PC-3 (cell line): Measurements from ENCODE around the gene SERTAD3. TPM values are rescaled to one million over a fixed set of nuclear protein-coding genes. Genes with fewer than 3 reads are reported as not detected.

Experiments
- ATAC-seq: fragments of 200-7000 bp; cut with Tn5 transposase; 2 replicates; pipeline ENCODE4 v1.9.1; 2020; ENCODE audit warnings: mild to moderate bottlenecking, moderate library complexity
- BruUV-seq: library from RNA; stranded (reverse); fragments of 400-500 nt; replicated peaks from 2 replicates; lab custom pipeline; 2021; lab: Mats Ljungman, UMichigan
- CTCF ChIA-PET: fragments of 300-600 bp; sonication (Branson Sonifier 250); formaldehyde crosslinking; loops from one replicate; lab custom pipeline; 2022; ENCODE audit warnings: antibody characterized with exemption; lab: Charles Lee
- POLR2A ChIA-PET: fragments of 300-600 bp; sonication (Branson Sonifier 250); formaldehyde crosslinking; loops from one replicate; lab custom pipeline; 2022; ENCODE audit warnings: antibody characterized with exemption; ENCODE audit not compliant: unreplicated experiment; lab: Charles Lee
- DNase-seq: peaks from one replicate; pipeline ENCODE4 v3.0.0-alpha.2; 2015
- H2AFZ ChIP-seq: fragments of 300-600 bp; sonication (generic); 2 replicates; pipeline ENCODE4 v1.6.0; 2016; ENCODE audit warnings: antibody characterized with exemption, low read length
- H3F3A ChIP-seq: fragments of 300-600 bp; sonication (generic); one replicate; pipeline ENCODE4 v1.6.0; 2017; ENCODE audit warnings: antibody characterized with exemption, low read length, control low read depth, mild to moderate bottlenecking; ENCODE audit not compliant: unreplicated experiment
- H3K27ac ChIP-seq: fragments of 300-600 bp; sonication (generic); 2 replicates; pipeline ENCODE4 v1.5.1; 2016; ENCODE audit warnings: mild to moderate bottlenecking, low read length
- H3K27me3 ChIP-seq: fragments of 300-600 bp; sonication (generic); 2 replicates; pipeline ENCODE4 v1.6.1; 2016; ENCODE audit warnings: low read length, mixed read lengths
- H3K36me3 ChIP-seq: fragments of 300-600 bp; sonication (generic); 2 replicates; pipeline ENCODE4 v1.6.1; 2016; ENCODE audit warnings: low read depth, mixed run types, low read length, mixed read lengths
- H3K4me1 ChIP-seq: fragments of 300-600 bp; sonication (generic); 2 replicates; pipeline ENCODE4 v1.5.1; 2016; ENCODE audit warnings: low read length; ENCODE audit not compliant: insufficient read depth
- H3K4me2 ChIP-seq: fragments of 300-600 bp; sonication (generic); 2 replicates; pipeline ENCODE4 v1.6.0; 2016; ENCODE audit warnings: low read length
- H3K4me3 ChIP-seq: fragments of 300-600 bp; sonication (generic); 2 replicates; pipeline ENCODE4 v1.5.1; 2016; ENCODE audit warnings: mild to moderate bottlenecking, low read length, mixed read lengths
- H3K79me2 ChIP-seq: fragments of 300-600 bp; sonication (generic); 2 replicates; pipeline ENCODE4 v1.6.1; 2017; ENCODE audit warnings: low read length, mixed read lengths
- H3K9ac ChIP-seq: fragments of 300-600 bp; sonication (generic); 2 replicates; pipeline ENCODE4 v1.6.0; 2016; ENCODE audit warnings: mild to moderate bottlenecking, low read length
- H3K9me2 ChIP-seq: fragments of 300-600 bp; sonication (generic); replicated peaks from 2 replicates; pipeline ENCODE4 v1.6.1; 2016; ENCODE audit warnings: mixed run types, low read length, mixed read lengths
- H3K9me3 ChIP-seq: fragments of 300-600 bp; sonication (generic); 2 replicates; pipeline ENCODE4 v1.6.1; 2016; ENCODE audit warnings: low read length, mixed read lengths
- H4K20me1 ChIP-seq: fragments of 300-600 bp; sonication (generic); 2 replicates; pipeline ENCODE4 v1.6.1; 2016; ENCODE audit warnings: low read length, mixed read lengths
- CTCF ChIP-seq: fragments of 300-600 bp; sonication (generic); conservative IDR thresholded peaks from 2 replicates; pipeline ENCODE4 v1.5.1; 2017; ENCODE audit warnings: antibody characterized with exemption, low read depth, mild to moderate bottlenecking, low read length
- EZH2 ChIP-seq: fragments of 300-600 bp; sonication (generic); IDR thresholded peaks from one replicate; pipeline ENCODE4 v1.6.1; 2017; ENCODE audit warnings: antibody characterized with exemption, mild to moderate bottlenecking, low read length; ENCODE audit not compliant: unreplicated experiment
- EZH2phosphoT487 ChIP-seq: fragments of 300-600 bp; sonication (generic); IDR thresholded peaks from 2 replicates; pipeline ENCODE4 v1.6.1; 2018; ENCODE audit warnings: mild to moderate bottlenecking, antibody characterized with exemption, low read length, borderline replicate concordance
- intact Hi-C: fragments of 100-400 bp; cut with micrococcal nuclease; formaldehyde crosslinking; loops from 2 replicates; pipeline ENCODE4 v1.9.0; 2023
- total RNA-seq: library from RNA; depleted of rRNA; stranded (reverse); fragments of >200 nt; gene quantifications from 2 replicates; pipeline ENCODE4 v1.2.3, GENCODE V29; 2014

Gene SERTAD3
- total RNA-seq, 1 experiment from 2014 or later: 7.9 TPM

GRCh38 chr19:40407714-40408597 lies 36.2 kb downstream of the SERTAD3 start:
- CTCF ChIA-PET: no interaction called here
- H4K20me1 ChIP-seq: no peaks in the 10 kb centered on the region

GRCh38 chr19:40403262-40403984 lies 40.7 kb downstream of the SERTAD3 start:
- intact Hi-C loops: no loop called here
- POLR2A ChIA-PET: interaction anchor here (0.8 kb wide), 1 partner anchor 57 kb away, joined by 8 read pairs; no protein-coding TSS in a partner anchor
- CTCF ChIA-PET: interaction anchor here (0.5 kb wide), 1 partner anchor 17 kb away, joined by 5 read pairs; no protein-coding TSS in a partner anchor

More at GRCh38 chr19:40407714-40408597, 36.2 kb downstream of the SERTAD3 start:
- POLR2A ChIA-PET: no interaction called here
- H3F3A ChIP-seq: no peaks in the 10 kb centered on the region
- intact Hi-C loops: no loop called here
- H3K27ac ChIP-seq: no peak overlapping the region
- no peak for DNase-seq
- H3K4me2 ChIP-seq: no peak overlapping the region
- H3K4me3 ChIP-seq: no peak overlapping the region
- H3K36me3 ChIP-seq: no peaks in the 10 kb centered on the region
- no peak overlapping the region for H3K9ac ChIP-seq
- peaks cover 4% of the 10 kb centered on the region; the same call in 1 of the 2 replicates for H3K4me1 ChIP-seq
- H2AFZ ChIP-seq: no peak overlapping the region
- H3K9me2 ChIP-seq: no peaks in the 10 kb centered on the region
- H3K79me2 ChIP-seq: no peaks in the 10 kb centered on the region
- H3K9me3 ChIP-seq: no peaks in the 10 kb centered on the region
- TF ChIP-seq EZH2 (no peak), EZH2phosphoT487 (no peak), CTCF (no peak)
- BruUV-seq: no TSS peak
- H3K27me3 ChIP-seq: no peaks in the 10 kb centered on the region
- ATAC-seq: no peak

More at GRCh38 chr19:40403262-40403984, 40.7 kb downstream of the SERTAD3 start:
- TF ChIP-seq CTCF: no peak
- no peak for TF ChIP-seq EZH2
- H3K27ac ChIP-seq: no peak overlapping the region
- H3K9me2 ChIP-seq: no peaks in the 10 kb centered on the region
- H3K27me3 ChIP-seq: no peaks in the 10 kb centered on the region
- peak overlapping the region; percentile 92 for H3K4me2 ChIP-seq
- H3K36me3 ChIP-seq: no peaks in the 10 kb centered on the region
- H2AFZ ChIP-seq: peak overlapping the region; percentile 99
- H4K20me1 ChIP-seq: no peaks in the 10 kb centered on the region
- TSS peak; percentile 95 for BruUV-seq
- peak overlapping the region; percentile 73 for H3K4me3 ChIP-seq
- H3K9ac ChIP-seq: peak overlapping the region; percentile 55; the same call in 1 of the 2 replicates
- DNase-seq: peak; percentile 76
- no peaks in the 10 kb centered on the region for H3F3A ChIP-seq
- no peaks in the 10 kb centered on the region for H3K79me2 ChIP-seq
- peaks cover 4% of the 10 kb centered on the region; the same call in 1 of the 2 replicates for H3K4me1 ChIP-seq
- H3K9me3 ChIP-seq: no peaks in the 10 kb centered on the region
- ATAC-seq: peak; percentile 92
